Neuronal stem cell (in vitro differentiated cells): Measurements from ENCODE around the gene CTSS.
"Not testable (repeated sequence)": the region's sequence is repeated elsewhere in the genome, so short reads cannot be mapped to it uniquely, and the experiment has no call there.

ENCODE experiments used
- DNase-seq: peaks from one replicate; pipeline ENCODE4 v3.0.0-alpha.2; 2013; ENCODE audit warnings: low spot score
- H2AFZ ChIP-seq: one replicate; pipeline ENCODE4 v1.6.1; 2013; ENCODE audit warnings: mild to moderate bottlenecking, low read length, inconsistent platforms
- H2AK5ac ChIP-seq: 2 replicates; pipeline ENCODE4 v1.6.1; 2013; ENCODE audit warnings: low read depth, mild to moderate bottlenecking, inconsistent platforms, low read length, moderate library complexity, mixed read lengths
- H2BK120ac ChIP-seq: 2 replicates; pipeline ENCODE4 v1.6.1; 2013; ENCODE audit warnings: low read depth, mild to moderate bottlenecking, inconsistent platforms, low read length, moderate library complexity, mixed read lengths
- H2BK12ac ChIP-seq: one replicate; pipeline ENCODE4 v1.6.1; 2013; ENCODE audit warnings: low read length, inconsistent platforms
- H2BK15ac ChIP-seq: 2 replicates; pipeline ENCODE4 v1.6.1; 2013; ENCODE audit warnings: mild to moderate bottlenecking, low read length, inconsistent platforms, mixed read lengths
- H2BK5ac ChIP-seq: one replicate; pipeline ENCODE4 v1.6.1; 2013; ENCODE audit warnings: inconsistent platforms, mild to moderate bottlenecking, low read length, moderate library complexity
- H3K14ac ChIP-seq: one replicate; pipeline ENCODE4 v1.6.1; 2013; ENCODE audit warnings: low read length, inconsistent platforms
- H3K18ac ChIP-seq: 2 replicates; pipeline ENCODE4 v1.6.1; 2013; ENCODE audit warnings: low read length, inconsistent platforms
- H3K23ac ChIP-seq: 2 replicates; pipeline ENCODE4 v1.6.1; 2013; ENCODE audit warnings: low read depth, mild to moderate bottlenecking, mixed read lengths, low read length, inconsistent platforms; ENCODE audit not compliant: poor library complexity
- H3K27ac ChIP-seq: replicated peaks from 3 replicates; pipeline ENCODE4 v1.5.1; 2013; ENCODE audit warnings: low read length, inconsistent platforms
- H3K27me3 ChIP-seq, 3 experiments: 2 replicates each; pipeline ENCODE4 v1.6.1; 2013; ENCODE audit warnings: low read length in 3 of 3, mild to moderate bottlenecking in 2 of 3, inconsistent platforms in 1 of 3, low read depth in 1 of 3, mixed read lengths in 1 of 3, moderate library complexity in 1 of 3; ENCODE audit not compliant: control insufficient read depth in 3 of 3, insufficient read depth in 3 of 3
- H3K36me3 ChIP-seq, 2 donors: replicated peaks in 1 of 2; 2 replicates each; pipeline ENCODE4 v1.6.1; 2013; ENCODE audit warnings: low read length in 2 of 2; ENCODE audit not compliant: control insufficient read depth in 2 of 2, insufficient read depth in 2 of 2
- H3K4ac ChIP-seq: 2 replicates; pipeline ENCODE4 v1.6.1; 2013; ENCODE audit warnings: inconsistent platforms, mild to moderate bottlenecking, low read length, moderate library complexity
- H3K4me1 ChIP-seq, 2 donors: 1 replicate in 1 of 2; 2 replicates in 1 of 2; pipeline ENCODE4 v1.6.1; 2013; ENCODE audit warnings: low read length in 2 of 2, low read depth in 1 of 2; ENCODE audit not compliant: control insufficient read depth in 2 of 2, insufficient read depth in 1 of 2
- H3K4me2 ChIP-seq: one replicate; pipeline ENCODE4 v1.6.1; 2013; ENCODE audit warnings: mild to moderate bottlenecking, low read length, inconsistent platforms; ENCODE audit not compliant: insufficient read depth, poor library complexity, severe bottlenecking
- H3K4me3 ChIP-seq, 2 donors: 2 replicates each; pipeline ENCODE4 v1.5.1; 2013; ENCODE audit warnings: low read length in 2 of 2, mild to moderate bottlenecking in 2 of 2, inconsistent platforms in 1 of 2, moderate library complexity in 1 of 2
- H3K79me1 ChIP-seq: one replicate; pipeline ENCODE4 v1.6.1; 2013; ENCODE audit warnings: low read depth, mild to moderate bottlenecking, inconsistent platforms, low read length, moderate library complexity
- H3K9ac ChIP-seq: one replicate; pipeline ENCODE4 v1.6.1; 2013; ENCODE audit warnings: mild to moderate bottlenecking, low read depth, low read length, inconsistent platforms; ENCODE audit not compliant: poor library complexity
- H3K9me3 ChIP-seq, 2 donors: replicated peaks in 1 of 2; 2 replicates each; pipeline versions ENCODE3 to v1.6.1; 2013; ENCODE audit warnings: low read length in 2 of 2, mild to moderate bottlenecking in 2 of 2, inconsistent platforms in 1 of 2, low read depth in 1 of 2, mixed read lengths in 1 of 2, moderate library complexity in 1 of 2; ENCODE audit not compliant: control insufficient read depth in 2 of 2, insufficient read depth in 1 of 2
- H4K8ac ChIP-seq: one replicate; pipeline ENCODE4 v1.6.1; 2013; ENCODE audit warnings: low read depth, mild to moderate bottlenecking, inconsistent platforms, low read length, moderate library complexity
- H4K91ac ChIP-seq: one replicate; pipeline ENCODE4 v1.6.1; 2013; ENCODE audit warnings: low read length, low read depth, mild to moderate bottlenecking, inconsistent platforms; ENCODE audit not compliant: poor library complexity
- WGBS, 2 donors: extraction: QIAGEN DNeasy Blood & Tissue Kit; methylation state at CpG; one replicate each; pipeline ENCODE4 v1.1.7; 2013; ENCODE audit warnings: missing lambda C conversion rate in 2 of 2, mixed read lengths in 1 of 2; ENCODE audit not compliant: insufficient read length in 2 of 2, insufficient replicate concordance in 1 of 2; ENCODE audit errors: extremely low coverage in 2 of 2; 5-methylcytosine and 5-hydroxymethylcytosine counted together

Gene CTSS

DNA sequence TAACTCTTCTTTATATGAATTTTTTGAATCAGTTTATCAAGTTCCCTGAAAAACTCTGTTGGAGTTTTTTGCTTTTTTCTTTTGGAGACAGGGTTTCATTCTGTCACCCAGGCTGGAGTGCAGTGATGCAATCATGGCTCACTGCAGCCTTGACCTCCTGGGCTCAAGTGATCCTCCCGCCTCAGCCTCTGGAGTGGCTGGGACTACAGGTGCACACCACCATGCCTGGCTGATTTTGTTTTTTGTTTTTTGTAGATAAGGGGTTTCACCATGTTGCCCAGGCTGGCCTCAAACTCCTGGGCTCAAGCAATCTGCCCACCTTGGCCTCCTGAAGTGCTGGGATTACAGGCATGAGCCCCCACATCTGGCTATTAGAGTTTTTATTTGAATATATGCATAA is 2.1 kb upstream of the CTSS start:
- H4K8ac ChIP-seq, DNase-seq, H3K18ac ChIP-seq, H2AFZ ChIP-seq, H3K4me1 ChIP-seq, H3K4me3 ChIP-seq, H3K27ac ChIP-seq, H3K23ac ChIP-seq, H3K9me3 ChIP-seq, H3K14ac ChIP-seq, H4K91ac ChIP-seq, H2AK5ac ChIP-seq, H2BK5ac ChIP-seq, H3K4ac ChIP-seq, H3K9ac ChIP-seq, H3K79me1 ChIP-seq, H2BK12ac ChIP-seq, H3K36me3 ChIP-seq, H2BK120ac ChIP-seq, H2BK15ac ChIP-seq, H3K4me2 ChIP-seq, H3K27me3 ChIP-seq: not testable (repeated sequence)
- WGBS, 2 donors = no CpG with 5 or more reads among the region's 1 CpG

DNA sequence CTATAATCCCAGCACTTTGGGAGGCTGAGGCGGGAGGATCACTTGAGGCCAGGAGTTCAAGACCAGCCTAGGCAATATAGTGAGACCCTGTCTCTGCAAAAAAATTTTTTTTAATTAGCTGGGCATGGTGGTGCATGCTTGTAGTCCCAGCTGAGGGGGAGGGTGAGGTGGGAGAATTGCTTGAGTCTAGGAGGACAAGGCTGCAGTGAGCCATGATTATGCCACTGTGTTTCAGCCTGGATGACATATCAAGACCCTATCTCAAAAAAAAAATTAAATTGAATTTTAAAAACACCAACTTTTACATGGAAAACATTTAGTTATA is 361 bp upstream of the CTSS start:
- not testable (repeated sequence) for H3K23ac ChIP-seq, H3K18ac ChIP-seq, H2AFZ ChIP-seq, H3K27me3 ChIP-seq, DNase-seq, H2BK120ac ChIP-seq, H3K79me1 ChIP-seq, H3K27ac ChIP-seq, H3K4me2 ChIP-seq, H2BK12ac ChIP-seq, H4K91ac ChIP-seq, H4K8ac ChIP-seq, H3K9ac ChIP-seq, H2BK5ac ChIP-seq, H3K9me3 ChIP-seq, H3K14ac ChIP-seq, H3K4me1 ChIP-seq, H3K36me3 ChIP-seq, H2BK15ac ChIP-seq, H3K4ac ChIP-seq, H2AK5ac ChIP-seq, H3K4me3 ChIP-seq
- no CpG with 5 or more reads among the region's 1 CpG for WGBS, 2 donors

DNA sequence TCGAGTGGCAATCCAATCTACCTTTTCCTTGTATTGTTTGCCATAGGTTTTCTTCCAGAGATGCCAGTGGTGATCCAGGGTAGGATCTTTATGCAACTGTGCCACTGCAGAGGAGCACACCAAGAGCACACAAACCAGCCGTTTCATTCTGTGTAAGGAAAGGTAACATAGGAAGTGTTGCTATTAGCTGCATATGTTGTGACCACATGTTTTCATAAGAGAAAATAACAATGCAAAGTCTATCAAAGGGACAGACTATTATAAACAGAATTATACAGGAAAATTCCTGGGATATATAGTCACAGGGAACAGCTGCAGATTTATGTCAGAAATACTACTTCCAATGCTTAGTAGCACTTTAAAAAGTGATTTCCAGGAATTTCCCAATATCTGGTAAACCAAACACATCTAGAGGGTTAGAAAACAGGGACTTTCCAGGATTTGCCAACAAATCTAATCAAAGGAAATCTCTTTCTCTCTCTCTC is 919 bp downstream of the CTSS start:
- Histone ChIP-seq H2BK15ac (no peak overlapping the region), H2AK5ac (no peak overlapping the region), H3K9me3 (no peaks in the 10 kb centered on the region), H2BK120ac (no peak overlapping the region), H3K14ac (no peak overlapping the region), H3K4ac (no peak overlapping the region), H3K4me3 (no peak overlapping the region), H3K27me3 (no peaks in the 10 kb centered on the region), H3K4me1 (no peaks in the 10 kb centered on the region), H2BK5ac (no peak overlapping the region), H3K4me2 (no peak overlapping the region), H4K8ac (no peak overlapping the region), H4K91ac (no peak overlapping the region), H2AFZ (no peak overlapping the region), H3K9ac (no peak overlapping the region), H2BK12ac (no peak overlapping the region), H3K27ac (no peak overlapping the region), H3K79me1 (no peaks in the 10 kb centered on the region), H3K36me3 (no peaks in the 10 kb centered on the region), H3K18ac (no peak overlapping the region), H3K23ac (no peak overlapping the region)
- WGBS, 2 donors = no CpG with 5 or more reads among the region's 2 CpGs
- no peak for DNase-seq

DNA sequence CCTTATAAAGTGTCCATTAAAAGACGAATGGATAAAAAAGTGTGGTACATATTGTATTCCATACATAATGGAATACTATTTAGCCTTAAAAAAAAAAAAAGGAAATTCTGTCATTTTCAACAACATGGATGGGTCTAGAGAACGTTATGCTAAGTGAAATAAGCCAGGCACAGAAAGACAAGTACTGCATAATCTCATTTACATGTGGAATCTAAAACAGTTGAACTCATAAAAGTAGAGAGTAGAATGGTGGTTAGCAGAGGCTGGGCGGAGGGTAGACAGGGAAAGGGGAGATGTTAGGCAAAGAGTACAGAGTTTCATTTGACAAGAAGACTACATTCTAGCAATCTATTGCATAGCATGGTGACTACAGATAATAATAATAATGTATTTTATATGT is 2.6 kb downstream of the CTSS start:
- WGBS, 2 donors = no CpG with 5 or more reads among the region's 3 CpGs
- Histone ChIP-seq H3K4me1 (no peaks in the 10 kb centered on the region), H2AK5ac (no peak overlapping the region), H2BK12ac (no peak overlapping the region), H3K36me3 (no peaks in the 10 kb centered on the region), H3K4me2 (no peak overlapping the region), H2AFZ (no peak overlapping the region), H4K91ac (no peak overlapping the region), H3K4ac (no peak overlapping the region), H3K9ac (no peak overlapping the region), H2BK120ac (no peak overlapping the region), H3K23ac (no peak overlapping the region), H3K4me3 (no peak overlapping the region), H3K27me3 (no peaks in the 10 kb centered on the region), H3K14ac (no peak overlapping the region), H3K18ac (no peak overlapping the region), H4K8ac (no peak overlapping the region), H3K27ac (no peak overlapping the region), H2BK5ac (no peak overlapping the region), H2BK15ac (no peak overlapping the region), H3K79me1 (no peaks in the 10 kb centered on the region), H3K9me3 (no peaks in the 10 kb centered on the region)
- DNase-seq = no peak
